Endothelial cell of umbilical vein (primary cell): ENCODE measurements around the gene WNT16.

ENCODE experiments used
- CTCF ChIP-seq, 2 donors: IDR thresholded peaks; 1 replicate in 1 of 2; 2 replicates in 1 of 2; pipeline ENCODE4 v1.5.1; 2011; ENCODE audit warnings: low read length in 2 of 2, mild to moderate bottlenecking in 2 of 2, moderate library complexity in 2 of 2, control low read depth in 1 of 2, inconsistent platforms in 1 of 2, low read depth in 1 of 2; ENCODE audit not compliant: insufficient read depth in 1 of 2; ENCODE audit errors: extremely low read depth in 1 of 2
- EZH2 ChIP-seq: IDR thresholded peaks from 2 replicates; pipeline ENCODE4 v1.6.1; 2012; ENCODE audit warnings: borderline replicate concordance, low read depth, mild to moderate bottlenecking, moderate library complexity, low read length, inconsistent platforms; ENCODE audit not compliant: severe bottlenecking
- POLR2AphosphoS5 ChIP-seq: IDR thresholded peaks from 2 replicates; pipeline ENCODE4 v1.6.1; 2012; ENCODE audit warnings: low read depth, mild to moderate bottlenecking, control low read depth, low read length, moderate library complexity; ENCODE audit not compliant: insufficient read depth

- no peak for TF ChIP-seq EZH2
- TF ChIP-seq CTCF (IDR thresholded peaks at IDR 0.05; ENCODE audit: extremely low read depth in 1 of 2, insufficient read depth in 1 of 2, low read depth in 1 of 2, low read length in 2 of 2), result no peak
- no peak for TF ChIP-seq POLR2AphosphoS5
Measured at GRCh38 chr7:121307021-121307574, 21.7 kb upstream of the WNT16 start.
